A673 (cell line): Measurements from ENCODE around the gene TSPAN14.

ENCODE experiments used
- EZH2 ChIP-seq: fragments of 200-600 bp; sonication (generic); IDR thresholded peaks from 2 replicates; pipeline ENCODE4 v1.6.1; 2017; ENCODE audit warnings: borderline replicate concordance, low read depth, mild to moderate bottlenecking, mixed read lengths, antibody characterized with exemption, low read length; ENCODE audit not compliant: poor library complexity, severe bottlenecking
- TF ChIP-seq, protein P1 (sequence below): fragments of 300-800, 200-600 bp; sonication (generic); conservative IDR thresholded peaks from 2 replicates; pipeline ENCODE4 v1.5.1; 2017; ENCODE audit warnings: low read depth, mild to moderate bottlenecking, antibody characterized with exemption, low read length, moderate library complexity, mixed read lengths

DNA sequence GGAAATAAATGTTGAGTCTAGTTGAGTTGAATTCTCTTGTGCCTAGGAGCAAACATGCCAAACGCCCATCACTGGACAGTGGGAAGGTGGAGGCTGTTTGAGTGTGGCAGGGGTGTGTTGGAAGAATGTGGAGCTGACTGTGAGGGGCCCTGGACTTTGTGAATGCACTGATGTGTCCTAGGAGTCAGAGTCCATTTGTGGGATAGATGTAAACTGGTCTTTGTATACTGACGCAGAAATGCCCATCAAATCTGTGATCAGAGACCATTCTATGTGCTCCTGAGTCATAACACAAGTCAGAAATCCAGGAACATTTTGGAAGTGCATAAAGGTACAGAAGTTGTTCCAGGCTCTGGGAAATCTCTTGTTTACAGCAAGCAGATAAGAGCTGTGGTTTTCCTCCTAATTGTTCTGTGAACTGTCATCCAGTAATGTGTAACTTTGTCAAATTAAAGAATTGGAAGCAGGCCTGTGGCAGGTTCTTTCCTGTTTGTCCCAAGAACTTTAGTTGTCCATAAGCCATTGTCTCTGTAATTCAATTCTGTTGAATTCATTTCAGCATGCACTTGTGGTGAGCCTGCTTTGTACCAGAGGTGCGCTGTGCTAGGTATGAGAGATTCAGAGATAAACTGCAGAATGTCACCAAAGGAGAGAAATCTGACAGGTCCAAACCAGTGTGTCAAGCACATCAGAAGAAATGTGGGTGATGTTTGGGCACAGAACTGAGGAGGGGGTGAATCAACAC is 38.2 kb upstream of the TSPAN14 start:
- TF ChIP-seq, protein P1, sequence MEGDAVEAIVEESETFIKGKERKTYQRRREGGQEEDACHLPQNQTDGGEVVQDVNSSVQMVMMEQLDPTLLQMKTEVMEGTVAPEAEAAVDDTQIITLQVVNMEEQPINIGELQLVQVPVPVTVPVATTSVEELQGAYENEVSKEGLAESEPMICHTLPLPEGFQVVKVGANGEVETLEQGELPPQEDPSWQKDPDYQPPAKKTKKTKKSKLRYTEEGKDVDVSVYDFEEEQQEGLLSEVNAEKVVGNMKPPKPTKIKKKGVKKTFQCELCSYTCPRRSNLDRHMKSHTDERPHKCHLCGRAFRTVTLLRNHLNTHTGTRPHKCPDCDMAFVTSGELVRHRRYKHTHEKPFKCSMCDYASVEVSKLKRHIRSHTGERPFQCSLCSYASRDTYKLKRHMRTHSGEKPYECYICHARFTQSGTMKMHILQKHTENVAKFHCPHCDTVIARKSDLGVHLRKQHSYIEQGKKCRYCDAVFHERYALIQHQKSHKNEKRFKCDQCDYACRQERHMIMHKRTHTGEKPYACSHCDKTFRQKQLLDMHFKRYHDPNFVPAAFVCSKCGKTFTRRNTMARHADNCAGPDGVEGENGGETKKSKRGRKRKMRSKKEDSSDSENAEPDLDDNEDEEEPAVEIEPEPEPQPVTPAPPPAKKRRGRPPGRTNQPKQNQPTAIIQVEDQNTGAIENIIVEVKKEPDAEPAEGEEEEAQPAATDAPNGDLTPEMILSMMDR, result no peak
- no peak for TF ChIP-seq EZH2
